GM21737 (cell line): ENCODE measurements around the gene MCTP2.
"Not testable (repeated sequence)": the region's sequence is repeated elsewhere in the genome, so short reads cannot be mapped to it uniquely, and the experiment has no call there.

Experiments used
- ATAC-seq: cut with Tn5 transposase; IDR thresholded peaks from one replicate; pipeline ENCODE4 v1.9.1; 2021; ENCODE audit warnings: mild to moderate bottlenecking, moderate library complexity; ENCODE audit not compliant: unreplicated experiment

MCTP2 gene

GRCh38 chr15:94235646-94236045 lies 4.3 kb downstream of the MCTP2 start:
- ATAC-seq: no peak

- no peak for ATAC-seq
Observed at GRCh38 chr15:94236608-94237007, 5.2 kb downstream of the MCTP2 start.

GRCh38 chr15:94237903-94238302 lies 6.5 kb downstream of the MCTP2 start:
- no peak for ATAC-seq

GRCh38 chr15:94238539-94239118 lies 7.3 kb downstream of the MCTP2 start:
- peak; percentile 69 for ATAC-seq

GRCh38 chr15:94239474-94239873 lies 8.1 kb downstream of the MCTP2 start:
- ATAC-seq: no peak

GRCh38 chr15:94240480-94240879 lies 9.1 kb downstream of the MCTP2 start:
- no peak for ATAC-seq

GRCh38 chr15:94242257-94242656 lies 10.9 kb downstream of the MCTP2 start:
- no peak for ATAC-seq

GRCh38 chr15:94243003-94243402 lies 11.6 kb downstream of the MCTP2 start:
- ATAC-seq: not testable (repeated sequence)

- ATAC-seq: no peak
Observed at GRCh38 chr15:94243418-94243817, 12.1 kb downstream of the MCTP2 start.

GRCh38 chr15:94246016-94246415 lies 14.7 kb downstream of the MCTP2 start:
- no peak for ATAC-seq

- ATAC-seq: no peak
Observed at GRCh38 chr15:94247789-94248638, 16.7 kb downstream of the MCTP2 start.

- no peak for ATAC-seq
Observed at GRCh38 chr15:94250801-94251200, 19.4 kb downstream of the MCTP2 start.

- no peak for ATAC-seq
Observed at GRCh38 chr15:94252223-94252766, 20.9 kb downstream of the MCTP2 start.

GRCh38 chr15:94252906-94253491 lies 21.6 kb downstream of the MCTP2 start:
- no peak for ATAC-seq

GRCh38 chr15:94253742-94254141 lies 22.4 kb downstream of the MCTP2 start:
- ATAC-seq: no peak

GRCh38 chr15:94255540-94255939 lies 24.2 kb downstream of the MCTP2 start:
- no peak for ATAC-seq

- no peak for ATAC-seq
Observed at GRCh38 chr15:94256511-94256910, 25.1 kb downstream of the MCTP2 start.

GRCh38 chr15:94257776-94258175 lies 26.4 kb downstream of the MCTP2 start:
- ATAC-seq: not testable (repeated sequence)

- ATAC-seq: peak; percentile 59
Observed at GRCh38 chr15:94258246-94258645, 26.9 kb downstream of the MCTP2 start.

- ATAC-seq: no peak
Observed at GRCh38 chr15:94259121-94259751, 27.9 kb downstream of the MCTP2 start.

GRCh38 chr15:94259863-94260262 lies 28.5 kb downstream of the MCTP2 start:
- ATAC-seq: no peak
